ENCODE data around the gene NIPAL1. TPM values are rescaled to one million over a fixed set of nuclear protein-coding genes. Genes with fewer than 3 reads are reported as not detected.

The NIPAL1 gene
- total RNA-seq, 4 donors from 2014 or later: 30.2 to 37.5 (median 33.9) TPM

DNA sequence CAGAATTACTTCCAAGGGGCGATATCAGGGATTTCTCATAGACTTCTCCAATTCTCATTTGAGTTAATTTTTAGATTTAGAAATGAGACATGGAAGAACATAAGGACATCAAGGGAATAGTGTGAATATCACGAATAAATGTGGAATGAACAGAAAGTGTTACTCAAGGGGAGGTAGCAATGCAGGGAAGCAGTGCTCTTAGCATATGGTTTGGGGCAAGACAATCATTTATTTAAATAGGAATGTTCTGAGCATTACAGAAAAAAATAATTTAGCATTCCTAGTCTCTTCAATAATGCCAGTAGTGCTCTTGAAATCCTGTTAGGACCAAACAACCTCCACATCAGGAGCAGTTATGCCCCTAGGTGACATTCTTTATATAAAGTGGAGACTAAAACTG, 61.9 kb downstream of the NIPAL1 start:
- DNase-seq: no peak
- H3K9me3 ChIP-seq: no peaks in the 10 kb centered on the region
- H3K4me1 ChIP-seq: no peaks in the 10 kb centered on the region
- intact Hi-C loops (cut with DNase I): no loop called here
- H3K27me3 ChIP-seq: no peaks in the 10 kb centered on the region
- H3K4me3 ChIP-seq: no peak overlapping the region
- no peak overlapping the region for H3K27ac ChIP-seq
- H3K36me3 ChIP-seq: no peaks in the 10 kb centered on the region
- TF ChIP-seq, protein P1, sequence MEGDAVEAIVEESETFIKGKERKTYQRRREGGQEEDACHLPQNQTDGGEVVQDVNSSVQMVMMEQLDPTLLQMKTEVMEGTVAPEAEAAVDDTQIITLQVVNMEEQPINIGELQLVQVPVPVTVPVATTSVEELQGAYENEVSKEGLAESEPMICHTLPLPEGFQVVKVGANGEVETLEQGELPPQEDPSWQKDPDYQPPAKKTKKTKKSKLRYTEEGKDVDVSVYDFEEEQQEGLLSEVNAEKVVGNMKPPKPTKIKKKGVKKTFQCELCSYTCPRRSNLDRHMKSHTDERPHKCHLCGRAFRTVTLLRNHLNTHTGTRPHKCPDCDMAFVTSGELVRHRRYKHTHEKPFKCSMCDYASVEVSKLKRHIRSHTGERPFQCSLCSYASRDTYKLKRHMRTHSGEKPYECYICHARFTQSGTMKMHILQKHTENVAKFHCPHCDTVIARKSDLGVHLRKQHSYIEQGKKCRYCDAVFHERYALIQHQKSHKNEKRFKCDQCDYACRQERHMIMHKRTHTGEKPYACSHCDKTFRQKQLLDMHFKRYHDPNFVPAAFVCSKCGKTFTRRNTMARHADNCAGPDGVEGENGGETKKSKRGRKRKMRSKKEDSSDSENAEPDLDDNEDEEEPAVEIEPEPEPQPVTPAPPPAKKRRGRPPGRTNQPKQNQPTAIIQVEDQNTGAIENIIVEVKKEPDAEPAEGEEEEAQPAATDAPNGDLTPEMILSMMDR (IDR thresholded peaks at IDR 0.05): no peak
- TF ChIP-seq POLR2A (IDR thresholded peaks at IDR 0.05): no peak
- 77 to 90% methylated on average over 2 of the region's 2 CpGs for WGBS, 2 donors

DNA sequence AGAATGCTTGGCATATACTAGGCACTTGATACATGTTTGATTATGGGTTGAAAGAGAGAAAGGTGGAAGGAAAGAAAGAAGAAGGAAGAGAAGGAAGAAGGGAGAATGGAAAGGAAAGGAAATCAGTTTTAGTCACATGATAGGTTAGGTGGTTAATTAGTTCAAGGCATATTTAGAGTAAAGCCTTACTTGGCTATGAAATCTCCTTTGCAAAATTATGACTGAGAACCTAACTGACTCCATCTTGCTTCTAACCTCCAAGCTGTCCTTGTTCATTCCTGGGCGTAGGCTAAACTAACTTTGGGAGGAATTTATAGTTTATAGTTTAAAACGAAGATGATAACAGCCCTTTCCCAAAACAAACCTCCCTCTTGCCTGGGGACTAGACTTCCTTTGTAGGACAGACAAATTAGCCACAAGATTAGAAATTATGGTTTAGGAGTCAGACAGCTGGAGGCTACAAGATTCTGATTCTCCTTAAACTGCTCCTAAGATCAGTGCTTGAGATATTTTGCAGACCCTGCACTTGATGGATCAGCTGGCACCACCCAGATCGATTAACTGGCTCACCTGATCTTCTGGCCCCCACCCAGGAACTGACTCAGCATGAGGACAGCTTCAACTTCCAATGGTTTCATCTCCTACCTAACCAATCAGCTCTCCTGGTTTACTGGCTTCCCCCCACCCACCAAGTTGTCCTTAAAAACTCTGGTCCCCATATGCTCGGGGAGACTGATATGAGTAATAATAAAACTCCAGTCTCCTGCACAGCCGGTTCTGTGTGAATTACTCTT, 62.5 kb downstream of the NIPAL1 start:
- no peaks in the 10 kb centered on the region for H3K27me3 ChIP-seq
- WGBS, 2 donors: 68 to 75% methylated on average over 5 of the region's 5 CpGs
- no peak for DNase-seq
- no peak overlapping the region for H3K27ac ChIP-seq
- intact Hi-C loops (cut with DNase I): no loop called here
- no peak overlapping the region for H3K4me3 ChIP-seq
- TF ChIP-seq, protein P1 (IDR thresholded peaks at IDR 0.05): no peak
- no peaks in the 10 kb centered on the region for H3K4me1 ChIP-seq
- no peaks in the 10 kb centered on the region for H3K9me3 ChIP-seq
- H3K36me3 ChIP-seq: no peaks in the 10 kb centered on the region

DNA sequence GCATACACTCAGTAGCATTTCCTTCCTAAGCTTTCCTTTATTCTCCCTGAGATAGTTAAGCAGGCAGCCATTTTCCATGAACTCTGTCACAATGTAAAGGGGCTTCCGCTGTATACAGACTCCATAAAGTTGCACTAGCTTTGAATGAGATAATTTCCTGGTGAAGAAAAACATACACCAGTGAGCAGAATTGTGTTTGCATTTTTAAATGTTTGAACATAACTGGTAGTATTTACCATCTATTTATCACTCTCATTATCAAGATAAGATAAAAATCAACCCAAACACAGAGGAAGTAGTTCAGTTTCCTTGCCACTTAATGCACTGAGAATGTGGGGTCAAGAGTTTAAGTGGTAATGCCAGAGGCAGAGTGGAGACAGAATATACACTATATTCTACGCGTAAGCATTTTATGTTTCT, 63.4 kb downstream of the NIPAL1 start:
- DNase-seq: no peak
- H3K27ac ChIP-seq: no peak overlapping the region
- intact Hi-C loops (cut with DNase I): loop anchor here (10.0 kb wide), 1 partner anchor 75 kb away; no protein-coding TSS in a partner anchor
- 72 to 81% methylated on average over 3 of the region's 3 CpGs for WGBS, 2 donors
- H3K4me3 ChIP-seq: no peak overlapping the region
- TF ChIP-seq, protein P1 (IDR thresholded peaks at IDR 0.05): no peak
- no peak for TF ChIP-seq POLR2A (IDR thresholded peaks at IDR 0.05)
- H3K4me1 ChIP-seq: no peaks in the 10 kb centered on the region
- H3K27me3 ChIP-seq: no peaks in the 10 kb centered on the region
- H3K9me3 ChIP-seq: no peaks in the 10 kb centered on the region
- H3K36me3 ChIP-seq: no peaks in the 10 kb centered on the region

DNA sequence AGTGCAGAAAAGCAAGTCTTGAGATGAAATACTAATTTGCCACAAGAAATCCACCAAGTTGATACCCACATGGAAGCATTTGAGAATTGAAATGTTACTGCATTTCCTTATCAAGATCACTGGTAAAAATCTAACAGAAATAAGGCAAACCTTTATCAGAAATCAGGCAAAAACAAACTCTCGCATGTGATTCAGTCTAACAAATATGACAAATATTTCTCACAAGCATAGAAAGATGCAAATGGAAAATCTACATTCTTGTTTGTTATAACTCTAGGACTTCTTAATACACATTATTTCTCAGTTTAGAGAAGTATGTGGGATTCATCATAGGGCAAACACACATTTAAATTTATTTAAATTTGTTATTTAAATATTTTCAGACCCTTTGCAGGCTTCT, 64.6 kb downstream of the NIPAL1 start:
- Histone ChIP-seq H3K4me3 (no peak overlapping the region), H3K9me3 (no peaks in the 10 kb centered on the region), H3K36me3 (no peaks in the 10 kb centered on the region), H3K4me1 (no peaks in the 10 kb centered on the region), H3K27ac (no peak overlapping the region), H3K27me3 (no peaks in the 10 kb centered on the region)
- WGBS, 2 donors: 69 to 85% methylated on average over 1 of the region's 1 CpG
- intact Hi-C loops (cut with DNase I): loop anchor here (10.0 kb wide), 1 partner anchor 76 kb away; no protein-coding TSS in a partner anchor
- no peak for DNase-seq
- TF ChIP-seq, protein P1 (IDR thresholded peaks at IDR 0.05): no peak
- no peak for TF ChIP-seq POLR2A (IDR thresholded peaks at IDR 0.05)

DNA sequence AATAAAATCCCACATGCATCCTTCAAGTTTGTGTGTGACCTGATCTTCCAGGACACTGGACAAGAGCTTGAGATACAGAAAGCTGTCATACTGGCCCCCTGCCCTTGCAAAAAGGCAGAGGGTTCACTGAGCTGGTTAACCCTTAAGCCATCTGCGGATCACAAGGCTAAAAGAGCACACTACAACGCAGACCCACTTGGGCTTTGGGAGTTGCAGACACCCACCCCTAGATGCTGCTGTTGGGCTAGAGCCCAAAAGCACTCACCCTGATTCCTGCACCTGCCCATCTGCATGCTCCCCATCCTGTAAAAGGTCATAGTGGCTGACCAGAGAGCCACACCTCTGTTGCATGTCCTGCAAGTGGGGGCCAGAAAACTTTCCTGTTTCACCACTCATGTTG, 66.4 kb downstream of the NIPAL1 start:
- 78% methylated on average over 2 of the region's 2 CpGs; no CpG with 5 or more reads in 1 of the 2 donors for WGBS, 2 donors
- Histone ChIP-seq H3K4me3 (no peak overlapping the region), H3K9me3 (no peaks in the 10 kb centered on the region), H3K4me1 (no peaks in the 10 kb centered on the region), H3K27me3 (no peaks in the 10 kb centered on the region), H3K27ac (no peak overlapping the region), H3K36me3 (no peaks in the 10 kb centered on the region)
- no peak for DNase-seq
- intact Hi-C loops (cut with DNase I): loop anchor here (10.0 kb wide), 1 partner anchor 78 kb away; no protein-coding TSS in a partner anchor
- TF ChIP-seq, protein P1 (IDR thresholded peaks at IDR 0.05): no peak
- TF ChIP-seq POLR2A (IDR thresholded peaks at IDR 0.05): no peak

All from esophagus squamous epithelium (tissue), 5 donors.